Measurements from ENCODE around the gene CACNA1G. TPM values are rescaled to one million over a fixed set of nuclear protein-coding genes. Genes with fewer than 3 reads are reported as not detected.

CACNA1G gene
- total RNA-seq, 4 donors from 2014 or later, result 0.11 to 0.38 (median 0.13) TPM; not detected in 1

DNA sequence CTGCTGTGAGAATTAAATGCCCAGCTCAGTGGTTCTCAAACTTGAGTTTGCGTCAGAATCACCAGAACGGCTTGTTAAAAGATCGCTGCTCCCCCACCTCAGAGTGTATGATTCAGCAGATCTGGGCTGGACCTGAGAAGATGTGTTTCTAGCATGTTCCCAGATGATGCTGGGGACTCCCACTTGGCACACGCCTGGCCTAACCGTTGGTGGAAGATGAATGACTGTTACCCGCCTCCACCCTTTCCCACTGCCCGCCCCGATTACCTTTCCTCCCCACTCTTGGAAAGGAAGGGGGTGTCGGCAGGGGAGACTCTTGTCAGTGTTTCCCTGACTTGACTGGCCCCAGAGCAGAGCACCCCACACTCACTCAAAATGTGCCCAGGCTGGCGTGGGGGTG lies 44.9 kb downstream of the CACNA1G start:
- TF ChIP-seq, protein P1, sequence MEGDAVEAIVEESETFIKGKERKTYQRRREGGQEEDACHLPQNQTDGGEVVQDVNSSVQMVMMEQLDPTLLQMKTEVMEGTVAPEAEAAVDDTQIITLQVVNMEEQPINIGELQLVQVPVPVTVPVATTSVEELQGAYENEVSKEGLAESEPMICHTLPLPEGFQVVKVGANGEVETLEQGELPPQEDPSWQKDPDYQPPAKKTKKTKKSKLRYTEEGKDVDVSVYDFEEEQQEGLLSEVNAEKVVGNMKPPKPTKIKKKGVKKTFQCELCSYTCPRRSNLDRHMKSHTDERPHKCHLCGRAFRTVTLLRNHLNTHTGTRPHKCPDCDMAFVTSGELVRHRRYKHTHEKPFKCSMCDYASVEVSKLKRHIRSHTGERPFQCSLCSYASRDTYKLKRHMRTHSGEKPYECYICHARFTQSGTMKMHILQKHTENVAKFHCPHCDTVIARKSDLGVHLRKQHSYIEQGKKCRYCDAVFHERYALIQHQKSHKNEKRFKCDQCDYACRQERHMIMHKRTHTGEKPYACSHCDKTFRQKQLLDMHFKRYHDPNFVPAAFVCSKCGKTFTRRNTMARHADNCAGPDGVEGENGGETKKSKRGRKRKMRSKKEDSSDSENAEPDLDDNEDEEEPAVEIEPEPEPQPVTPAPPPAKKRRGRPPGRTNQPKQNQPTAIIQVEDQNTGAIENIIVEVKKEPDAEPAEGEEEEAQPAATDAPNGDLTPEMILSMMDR (IDR thresholded peaks at IDR 0.05), result no peak
- TF ChIP-seq POLR2A (IDR thresholded peaks at IDR 0.05), result no peak
- no peak for DNase-seq
- intact Hi-C loops (cut with DNase I), result no loop called here
- Histone ChIP-seq H3K27me3 (peaks cover 0 to 78% (median 0%) of the 10 kb centered on the region in 4 donors), H3K27ac (no peak overlapping the region), H3K36me3 (no peaks in the 10 kb centered on the region), H3K9me3 (no peaks in the 10 kb centered on the region), H3K4me1 (peaks cover 0 to 28% (median 12%) of the 10 kb centered on the region in 3 donors), H3K4me3 (no peak overlapping the region)
- 39 to 51% methylated on average over 6 to 9 of the region's 10 CpGs for WGBS, 2 donors

DNA sequence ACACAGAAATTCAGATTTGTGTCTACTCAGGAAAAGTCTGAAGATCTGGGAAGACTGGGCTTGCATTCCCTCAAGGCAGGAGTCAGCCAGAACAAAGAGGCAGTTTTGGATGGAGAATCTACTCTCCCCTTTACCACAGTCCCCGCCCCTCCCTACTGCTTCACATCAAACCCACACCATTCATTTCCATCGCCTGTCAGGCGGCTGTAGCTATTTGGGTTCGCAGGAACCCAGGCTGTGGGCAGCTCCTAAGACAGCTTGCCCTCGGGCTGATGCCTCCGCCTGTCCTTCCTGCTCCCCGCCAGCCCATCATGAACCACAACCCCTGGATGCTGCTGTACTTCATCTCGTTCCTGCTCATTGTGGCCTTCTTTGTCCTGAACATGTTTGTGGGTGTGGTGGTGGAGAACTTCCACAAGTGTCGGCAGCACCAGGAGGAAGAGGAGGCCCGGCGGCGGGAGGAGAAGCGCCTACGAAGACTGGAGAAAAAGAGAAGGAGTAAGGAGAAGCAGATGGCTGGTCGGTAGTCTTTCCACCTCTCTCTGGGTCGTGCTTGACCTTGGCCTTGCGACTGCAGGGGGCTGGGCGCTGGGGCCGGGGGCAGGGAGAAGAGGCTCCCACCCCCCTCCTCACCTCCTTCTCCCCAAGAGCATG lies 47.1 kb downstream of the CACNA1G start:
- no peak for DNase-seq
- intact Hi-C loops (cut with DNase I), result no loop called here
- Histone ChIP-seq H3K27me3 (peaks cover 0 to 79% (median 0%) of the 10 kb centered on the region in 4 donors), H3K27ac (no peak overlapping the region), H3K36me3 (no peaks in the 10 kb centered on the region), H3K4me3 (no peak overlapping the region), H3K9me3 (no peaks in the 10 kb centered on the region), H3K4me1 (peaks cover 0 to 31% (median 12%) of the 10 kb centered on the region in 3 donors)
- WGBS, 2 donors, result 48 to 70% methylated on average over 10 to 17 of the region's 19 CpGs
- TF ChIP-seq, protein P1 (IDR thresholded peaks at IDR 0.05), result no peak
- TF ChIP-seq POLR2A (IDR thresholded peaks at IDR 0.05), result no peak

DNA sequence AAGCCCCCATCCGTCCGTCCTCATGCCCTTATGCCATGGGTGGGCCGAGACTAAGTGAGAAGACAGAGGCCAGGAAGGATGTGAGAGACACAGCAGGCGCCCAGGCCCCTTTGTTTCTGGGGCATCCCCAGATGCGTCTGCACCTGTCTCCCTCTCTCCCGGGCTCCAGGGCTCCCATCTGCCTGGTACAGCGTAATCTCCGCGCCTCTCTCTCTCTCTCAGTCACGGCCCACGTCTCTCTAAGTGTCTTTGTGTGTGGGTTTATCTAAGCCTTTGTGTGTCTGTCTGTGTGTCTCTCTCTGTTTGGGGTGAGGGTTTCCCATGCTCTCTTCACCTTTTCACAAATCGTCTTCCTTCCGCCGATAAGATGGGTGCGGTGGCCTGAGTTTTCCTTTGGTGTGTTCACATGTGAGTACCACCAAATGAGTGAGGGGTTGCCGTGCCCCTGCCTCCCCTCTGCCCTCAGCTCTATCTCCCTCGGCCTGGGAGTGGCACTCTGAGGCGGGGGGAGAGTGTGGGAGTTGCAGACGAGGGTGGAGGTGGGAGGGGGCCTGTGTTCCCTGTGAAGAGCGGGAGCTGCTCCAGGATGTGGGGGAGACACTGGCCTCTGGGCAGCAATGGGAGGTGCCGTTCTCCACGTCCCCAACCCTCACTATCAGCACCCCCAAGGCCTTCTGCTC lies 48.3 kb downstream of the CACNA1G start:
- WGBS, 2 donors, result 60 to 68% methylated on average over 14 to 18 of the region's 22 CpGs
- H3K4me1 ChIP-seq, result peaks cover 4 to 42% (median 17%) of the 10 kb centered on the region in 3 donors
- intact Hi-C loops (cut with DNase I), result no loop called here

DNA sequence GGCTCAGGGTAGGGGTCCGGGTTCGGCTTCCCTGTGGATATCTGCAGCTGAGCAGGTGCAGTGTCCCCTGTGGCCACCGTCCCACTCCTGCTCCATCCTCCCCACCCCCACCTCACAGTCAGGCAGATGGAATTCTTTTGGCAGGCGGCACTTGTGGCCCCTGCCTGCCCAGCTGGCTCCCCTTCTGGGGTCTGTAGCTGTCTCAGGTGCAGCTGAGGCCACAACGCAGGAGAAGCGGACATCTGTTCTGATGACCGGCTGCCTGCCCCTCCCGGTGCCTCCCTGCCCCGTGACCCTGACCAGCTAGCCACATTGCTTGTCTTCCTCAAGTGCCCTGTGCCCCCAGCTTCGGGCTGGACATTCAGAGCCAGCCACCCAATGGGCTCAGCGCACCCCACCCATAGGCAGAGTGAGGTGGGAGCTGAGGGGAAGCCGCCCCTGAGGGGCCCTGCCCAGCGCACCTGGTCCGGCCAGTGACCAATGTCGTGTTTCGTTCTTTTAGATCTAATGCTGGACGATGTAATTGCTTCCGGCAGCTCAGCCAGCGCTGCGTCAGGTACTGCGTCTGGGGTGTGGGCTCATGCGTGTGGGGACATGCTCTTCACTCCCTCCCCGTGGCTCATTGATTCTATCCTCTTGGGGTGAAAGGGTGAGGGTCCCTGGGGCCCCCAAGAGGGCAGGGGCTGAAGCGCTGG lies 49.0 kb downstream of the CACNA1G start:
- Histone ChIP-seq H3K4me1 (peaks cover 4 to 39% (median 13%) of the 10 kb centered on the region in 3 donors), H3K4me3 (no peak overlapping the region), H3K27me3 (peaks cover 0 to 60% (median 0%) of the 10 kb centered on the region in 4 donors), H3K9me3 (no peaks in the 10 kb centered on the region), H3K36me3 (no peaks in the 10 kb centered on the region), H3K27ac (no peak overlapping the region)
- TF ChIP-seq POLR2A (IDR thresholded peaks at IDR 0.05), result no peak
- TF ChIP-seq, protein P1 (IDR thresholded peaks at IDR 0.05), result no peak
- intact Hi-C loops (cut with DNase I), result no loop called here
- DNase-seq, result no peak
- 72 to 87% methylated on average over 12 to 19 of the region's 24 CpGs for WGBS, 2 donors

More for the DNA sequence above, 48.3 kb downstream of the CACNA1G start:
- Histone ChIP-seq H3K27ac (no peak overlapping the region), H3K9me3 (no peaks in the 10 kb centered on the region), H3K4me3 (no peak overlapping the region), H3K36me3 (no peaks in the 10 kb centered on the region), H3K27me3 (peaks cover 0 to 67% (median 0%) of the 10 kb centered on the region in 4 donors)
- no peak for DNase-seq
- no peak for TF ChIP-seq POLR2A (IDR thresholded peaks at IDR 0.05)
- TF ChIP-seq, protein P1 (IDR thresholded peaks at IDR 0.05), result no peak

DNA sequence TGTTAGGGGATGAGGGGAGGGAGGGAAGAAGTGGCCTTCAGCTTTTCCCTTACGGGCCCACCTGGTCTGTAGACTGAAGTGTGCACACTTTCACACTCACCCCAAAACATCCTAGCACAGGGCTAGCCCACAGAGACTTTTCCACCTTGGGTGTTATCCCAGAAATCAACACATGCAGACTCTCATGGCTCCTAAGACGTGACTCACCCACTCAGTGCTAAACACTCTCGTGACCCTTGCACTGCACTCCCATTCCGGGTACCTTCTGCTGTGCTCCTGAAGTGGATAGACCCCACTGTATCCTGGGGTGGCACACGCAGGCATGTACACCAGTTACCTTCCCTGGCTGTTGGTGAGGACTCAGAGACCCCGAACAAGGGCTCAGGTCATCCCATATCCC lies 51.1 kb downstream of the CACNA1G start:
- Histone ChIP-seq H3K4me1 (peaks cover 4 to 26% (median 5%) of the 10 kb centered on the region in 3 donors), H3K9me3 (no peaks in the 10 kb centered on the region), H3K36me3 (no peaks in the 10 kb centered on the region), H3K4me3 (no peak overlapping the region), H3K27ac (no peak overlapping the region), H3K27me3 (peaks cover 0 to 44% (median 0%) of the 10 kb centered on the region in 4 donors)
- no peak for DNase-seq
- WGBS, 2 donors, result 82 to 87% methylated on average over 3 to 5 of the region's 6 CpGs
- no peak for TF ChIP-seq POLR2A (IDR thresholded peaks at IDR 0.05)
- TF ChIP-seq, protein P1 (IDR thresholded peaks at IDR 0.05), result no peak
- intact Hi-C loops (cut with DNase I), result no loop called here

Data from esophagus squamous epithelium (tissue), 5 donors.